BJ (cell line): ENCODE results near the gene ALDH1L1. TPM values are rescaled to one million over a fixed set of nuclear protein-coding genes. Genes with fewer than 3 reads are reported as not detected.

Experiments
- CTCF ChIA-PET: fragments of 350-600 bp; formaldehyde crosslinking; extraction: SDS; loops from one replicate; lab custom pipeline; 2021; ENCODE audit warnings: antibody characterized with exemption, inconsistent platforms; lab: Yijun Ruan, JAX
- POLR2A ChIA-PET: fragments of 300-600 bp; sonication (Branson Sonifier 250); formaldehyde crosslinking; extraction: SDS; loops from one replicate; lab custom pipeline; 2021; ENCODE audit warnings: antibody characterized with exemption; lab: Charles Lee
- DNase-seq: peaks from one replicate; pipeline ENCODE4 v3.0.0-alpha.2; 2011; ENCODE audit warnings: low read depth
- H3K27me3 ChIP-seq: 2 replicates; pipeline ENCODE4 v1.6.0; 2011; ENCODE audit warnings: low read length; ENCODE audit not compliant: control insufficient read depth, insufficient read depth
- H3K36me3 ChIP-seq: 2 replicates; pipeline ENCODE4 v1.5.1; 2011; ENCODE audit warnings: low read length; ENCODE audit not compliant: control insufficient read depth, insufficient read depth
- H3K4me3 ChIP-seq: 2 replicates; pipeline ENCODE4 v1.5.1; 2011; ENCODE audit warnings: low read depth, mild to moderate bottlenecking, control low read depth, low read length
- polyA plus RNA-seq: library from polyadenylated mRNA; depleted of rRNA; stranded (reverse); fragments of >200 nt; gene quantifications from 2 replicates; pipeline ENCODE4 v1.2.3, GENCODE V29; 2011
- TF ChIP-seq, protein P1 (sequence below): IDR thresholded peaks from 2 replicates; pipeline ENCODE4 v1.5.1; 2011; ENCODE audit warnings: low read depth, mild to moderate bottlenecking, control low read depth, inconsistent platforms, low read length, moderate library complexity; ENCODE audit not compliant: insufficient read depth

The ALDH1L1 gene
- polyA plus RNA-seq, 1 experiment: 0.37 TPM

DNA sequence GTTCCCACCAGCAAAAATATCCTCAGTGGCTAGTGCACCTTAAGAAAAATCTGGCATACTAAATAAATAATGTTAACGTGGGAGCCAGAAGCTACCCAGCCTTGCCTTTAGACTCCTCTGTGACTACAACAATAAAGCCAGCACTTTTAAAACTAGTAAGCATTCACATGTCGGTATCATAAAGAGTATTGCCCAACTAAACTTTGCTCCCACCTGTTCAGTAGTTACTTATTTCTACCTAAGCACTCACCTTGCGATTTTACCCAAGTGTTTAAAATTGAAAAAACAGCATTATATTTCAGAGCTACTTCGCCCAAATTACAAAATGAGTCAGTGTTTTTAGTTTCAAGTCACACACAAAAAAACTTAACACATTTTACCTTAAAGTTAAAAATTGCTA lies 12.8 kb downstream of the ALDH1L1 start:
- CTCF ChIA-PET: interaction anchor here (1.2 kb wide), 1 partner anchor 31 kb away, joined by 4 read pairs; no protein-coding TSS in a partner anchor
- Histone ChIP-seq H3K4me3 (no peak overlapping the region), H3K36me3 (no peaks in the 10 kb centered on the region), H3K27me3 (peaks cover 10% of the 10 kb centered on the region)
- POLR2A ChIA-PET: no interaction called here
- TF ChIP-seq, protein P1, sequence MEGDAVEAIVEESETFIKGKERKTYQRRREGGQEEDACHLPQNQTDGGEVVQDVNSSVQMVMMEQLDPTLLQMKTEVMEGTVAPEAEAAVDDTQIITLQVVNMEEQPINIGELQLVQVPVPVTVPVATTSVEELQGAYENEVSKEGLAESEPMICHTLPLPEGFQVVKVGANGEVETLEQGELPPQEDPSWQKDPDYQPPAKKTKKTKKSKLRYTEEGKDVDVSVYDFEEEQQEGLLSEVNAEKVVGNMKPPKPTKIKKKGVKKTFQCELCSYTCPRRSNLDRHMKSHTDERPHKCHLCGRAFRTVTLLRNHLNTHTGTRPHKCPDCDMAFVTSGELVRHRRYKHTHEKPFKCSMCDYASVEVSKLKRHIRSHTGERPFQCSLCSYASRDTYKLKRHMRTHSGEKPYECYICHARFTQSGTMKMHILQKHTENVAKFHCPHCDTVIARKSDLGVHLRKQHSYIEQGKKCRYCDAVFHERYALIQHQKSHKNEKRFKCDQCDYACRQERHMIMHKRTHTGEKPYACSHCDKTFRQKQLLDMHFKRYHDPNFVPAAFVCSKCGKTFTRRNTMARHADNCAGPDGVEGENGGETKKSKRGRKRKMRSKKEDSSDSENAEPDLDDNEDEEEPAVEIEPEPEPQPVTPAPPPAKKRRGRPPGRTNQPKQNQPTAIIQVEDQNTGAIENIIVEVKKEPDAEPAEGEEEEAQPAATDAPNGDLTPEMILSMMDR: no peak
- DNase-seq: no peak

DNA sequence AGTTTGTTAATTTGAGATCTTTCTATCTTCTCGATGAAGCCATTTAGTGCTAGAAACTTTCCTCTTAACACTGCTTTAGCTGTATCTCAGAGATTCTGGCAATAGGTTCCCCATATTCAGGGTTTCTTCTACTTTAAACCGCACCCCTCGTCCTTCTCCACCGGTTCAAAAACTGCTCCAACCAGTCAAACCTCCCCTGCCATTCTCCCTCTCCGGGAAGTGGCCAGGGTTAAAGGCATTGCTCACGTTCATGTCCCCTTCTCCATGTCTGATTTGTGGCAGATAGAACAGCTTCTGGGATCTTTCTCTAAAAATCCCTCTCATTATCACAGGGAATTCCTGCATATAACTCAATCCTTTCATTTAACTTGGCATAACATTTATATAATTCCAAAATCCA lies 14.4 kb downstream of the ALDH1L1 start:
- Histone ChIP-seq H3K36me3 (no peaks in the 10 kb centered on the region), H3K27me3 (peaks cover 10% of the 10 kb centered on the region; the same call in 1 of the 2 replicates), H3K4me3 (no peak overlapping the region)
- TF ChIP-seq, protein P1: no peak
- no peak for DNase-seq
- POLR2A ChIA-PET: no interaction called here
- CTCF ChIA-PET: no interaction called here

DNA sequence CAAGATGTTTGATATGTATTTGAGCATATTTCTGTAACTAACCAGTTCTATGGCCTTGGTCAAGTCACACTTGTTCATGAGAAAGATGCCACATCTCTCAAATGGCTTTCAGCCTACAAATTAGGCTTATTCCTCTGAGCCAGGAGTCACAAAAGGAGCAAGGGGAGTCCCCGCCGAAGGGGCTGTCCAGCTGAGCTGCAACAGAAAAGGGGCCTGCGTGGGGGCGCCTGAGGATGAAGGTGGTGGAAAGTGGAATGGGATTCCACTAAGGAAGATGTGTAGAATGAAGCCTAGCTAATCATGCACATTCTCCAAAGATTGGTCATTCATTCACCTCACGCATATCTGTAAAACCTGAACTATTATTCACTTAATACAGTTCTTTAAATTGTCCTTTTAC lies 19.1 kb downstream of the ALDH1L1 start:
- TF ChIP-seq, protein P1: no peak
- CTCF ChIA-PET: interaction anchor here (0.5 kb wide), 1 partner anchor 224 kb away, joined by 4 read pairs; no protein-coding TSS in a partner anchor
- Histone ChIP-seq H3K4me3 (no peak overlapping the region), H3K27me3 (peaks cover 10% of the 10 kb centered on the region; the same call in 1 of the 2 replicates), H3K36me3 (no peaks in the 10 kb centered on the region)
- POLR2A ChIA-PET: no interaction called here
- no peak for DNase-seq

DNA sequence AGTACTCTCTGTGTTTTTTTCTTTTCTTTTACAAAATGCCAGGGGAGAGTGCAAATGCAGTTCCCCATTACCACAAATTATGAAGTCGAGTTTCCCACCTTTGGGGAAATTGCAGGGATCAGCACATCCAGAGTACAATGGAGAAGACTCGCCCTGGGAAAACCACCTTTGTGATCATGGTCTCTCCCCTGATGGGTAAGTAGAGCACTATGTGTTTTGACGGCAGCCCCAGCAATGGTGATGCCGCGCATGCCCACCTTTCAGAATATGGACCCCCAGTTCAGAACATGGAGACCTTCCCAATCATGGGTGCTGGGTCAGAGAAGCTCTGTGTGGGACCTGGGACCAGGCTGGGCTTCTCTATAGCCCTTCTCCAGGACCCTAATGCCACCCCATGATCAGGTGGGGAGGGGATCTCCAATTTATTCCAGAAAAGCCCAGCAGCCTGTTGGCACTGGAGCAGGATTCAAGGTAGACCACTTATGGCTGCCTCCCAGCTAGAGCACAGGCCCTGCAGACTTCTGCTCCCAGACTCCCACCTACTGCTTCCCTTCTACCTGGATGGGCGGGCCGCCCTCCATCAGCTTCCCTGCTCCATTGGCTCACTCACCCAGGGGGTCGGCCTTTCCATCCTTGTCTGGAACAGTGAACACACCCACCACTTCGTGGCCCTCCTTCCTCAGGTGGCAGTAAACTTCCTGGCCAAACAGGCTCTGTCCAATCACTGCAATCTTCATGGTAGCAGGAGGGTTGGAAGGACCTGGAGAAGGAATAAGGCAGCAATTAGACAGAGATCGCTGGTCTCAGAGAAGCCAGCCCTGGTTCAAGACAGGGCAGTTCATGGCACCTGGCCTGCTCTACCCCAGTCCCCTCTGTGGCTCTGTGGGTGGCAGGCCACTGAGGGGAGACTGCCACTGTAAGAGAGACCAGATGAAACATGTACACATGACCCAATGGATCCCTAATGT lies 19.9 kb downstream of the ALDH1L1 start:
- no peaks in the 10 kb centered on the region for H3K36me3 ChIP-seq
- ChIA-PET POLR2A (no interaction called here), CTCF (interaction anchor here (0.5 kb wide), 1 partner anchor 224 kb away, joined by 4 read pairs; no protein-coding TSS in a partner anchor)
- H3K4me3 ChIP-seq: no peak overlapping the region
- TF ChIP-seq, protein P1: no peak
- no peak for DNase-seq
- H3K27me3 ChIP-seq: peaks cover 8% of the 10 kb centered on the region; the same call in 1 of the 2 replicates

DNA sequence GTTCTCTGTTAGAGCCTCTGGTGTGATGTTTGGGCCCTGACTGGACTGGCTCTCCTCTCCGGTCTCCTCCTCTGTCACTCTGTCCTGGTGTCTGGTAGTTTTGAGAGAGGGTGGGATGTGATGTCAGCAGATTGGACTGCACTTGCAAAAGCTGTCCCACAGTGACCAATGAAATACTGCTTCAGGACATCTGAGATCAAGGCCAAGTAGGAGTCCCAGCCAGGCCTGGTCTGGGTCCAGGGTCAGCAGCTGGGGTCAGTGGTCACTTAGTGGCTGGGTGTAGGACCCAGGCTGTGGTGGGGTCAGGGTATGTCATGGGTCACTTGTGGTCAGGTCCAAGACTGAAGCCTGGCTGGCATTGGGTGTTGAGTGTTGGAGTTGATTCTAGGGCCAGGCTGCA lies 20.9 kb downstream of the ALDH1L1 start:
- CTCF ChIA-PET: no interaction called here
- no peak overlapping the region for H3K4me3 ChIP-seq
- TF ChIP-seq, protein P1: no peak
- DNase-seq: no peak
- H3K36me3 ChIP-seq: no peaks in the 10 kb centered on the region
- H3K27me3 ChIP-seq: peaks cover 8% of the 10 kb centered on the region; the same call in 1 of the 2 replicates
- POLR2A ChIA-PET: no interaction called here
